CD1c-positive myeloid dendritic cell (primary cell): Measurements from ENCODE around the gene MRGPRX3.
"Not testable (repeated sequence)": the region's sequence is repeated elsewhere in the genome, so short reads cannot be mapped to it uniquely, and the experiment has no call there.

Source experiments
- DNase-seq: peaks from one replicate; pipeline ENCODE4 v3.0.0-alpha.2; 2016; ENCODE audit errors: extremely low spot score

Gene MRGPRX3

GRCh38 chr11:18132341-18132740 is at the start of gene MRGPRX3:
TSS of gene MRGPRX3 (plus strand) at chr11:18132571. CDS start at chr11:18137203, 4,632 bp downstream.
- no peak for DNase-seq

- DNase-seq = no peak
These were observed 44.0 kb upstream of the MRGPRX3 start for GRCh38 chr11:18088366-18088765.

- no peak for DNase-seq
These were observed 43.4 kb upstream of the MRGPRX3 start for GRCh38 chr11:18088966-18089365.

- no peak for DNase-seq
These were observed 40.6 kb upstream of the MRGPRX3 start for GRCh38 chr11:18091731-18092130.

GRCh38 chr11:18093959-18094358 is 38.4 kb upstream of the MRGPRX3 start:
- DNase-seq = no peak

GRCh38 chr11:18100926-18101656 is 31.3 kb upstream of the MRGPRX3 start:
- DNase-seq = no peak

- DNase-seq = no peak
These were observed 27.1 kb upstream of the MRGPRX3 start for GRCh38 chr11:18105086-18105801.

GRCh38 chr11:18105802-18106574 is 26.4 kb upstream of the MRGPRX3 start, which contains the start of gene SAAL1:
TSS of gene SAAL1 (minus strand) at chr11:18106082. CDS start at chr11:18106041, 41 bp downstream.
- DNase-seq = peak; percentile 89

GRCh38 chr11:18106688-18107087 is 25.7 kb upstream of the MRGPRX3 start:
- DNase-seq = no peak

GRCh38 chr11:18108254-18108653 is 24.1 kb upstream of the MRGPRX3 start:
- DNase-seq = no peak

GRCh38 chr11:18111005-18111404 is 21.4 kb upstream of the MRGPRX3 start:
- no peak for DNase-seq

- peak; percentile 77 for DNase-seq
These were observed 16.8 kb upstream of the MRGPRX3 start for GRCh38 chr11:18115360-18116127.

GRCh38 chr11:18121331-18121828 is 11.0 kb upstream of the MRGPRX3 start:
- DNase-seq = not testable (repeated sequence)

GRCh38 chr11:18131115-18131514 is 1.3 kb upstream of the MRGPRX3 start:
- DNase-seq = not testable (repeated sequence)

GRCh38 chr11:18135308-18135707 is 2.9 kb downstream of the MRGPRX3 start:
- no peak for DNase-seq

GRCh38 chr11:18137186-18137800 is 4.9 kb downstream of the MRGPRX3 start:
- DNase-seq = no peak

GRCh38 chr11:18140145-18140544 is 7.8 kb downstream of the MRGPRX3 start:
- DNase-seq = no peak

GRCh38 chr11:18144243-18144642 is 11.9 kb downstream of the MRGPRX3 start:
- no peak for DNase-seq

- no peak for DNase-seq
These were observed 12.7 kb downstream of the MRGPRX3 start for GRCh38 chr11:18145025-18145424.

GRCh38 chr11:18145837-18146236 is 13.5 kb downstream of the MRGPRX3 start:
- DNase-seq = no peak

- DNase-seq = no peak
These were observed 19.2 kb downstream of the MRGPRX3 start for GRCh38 chr11:18151581-18151980.
